ENCODE results near the gene AP1G1.
"Not testable (repeated sequence)": the region's sequence is repeated elsewhere in the genome, so short reads cannot be mapped to it uniquely, and the experiment has no call there.

The AP1G1 gene

GRCh38 chr16:71808593-71809459, at the start of gene AP1G1:
Gene AP1G1, minus strand, starts transcription at chr16:71808834. Its CDS starts 19,355 bp downstream, at chr16:71789479.
- peak; percentile 94 for DNase-seq (ENCODE audit: low read depth)

DNA sequence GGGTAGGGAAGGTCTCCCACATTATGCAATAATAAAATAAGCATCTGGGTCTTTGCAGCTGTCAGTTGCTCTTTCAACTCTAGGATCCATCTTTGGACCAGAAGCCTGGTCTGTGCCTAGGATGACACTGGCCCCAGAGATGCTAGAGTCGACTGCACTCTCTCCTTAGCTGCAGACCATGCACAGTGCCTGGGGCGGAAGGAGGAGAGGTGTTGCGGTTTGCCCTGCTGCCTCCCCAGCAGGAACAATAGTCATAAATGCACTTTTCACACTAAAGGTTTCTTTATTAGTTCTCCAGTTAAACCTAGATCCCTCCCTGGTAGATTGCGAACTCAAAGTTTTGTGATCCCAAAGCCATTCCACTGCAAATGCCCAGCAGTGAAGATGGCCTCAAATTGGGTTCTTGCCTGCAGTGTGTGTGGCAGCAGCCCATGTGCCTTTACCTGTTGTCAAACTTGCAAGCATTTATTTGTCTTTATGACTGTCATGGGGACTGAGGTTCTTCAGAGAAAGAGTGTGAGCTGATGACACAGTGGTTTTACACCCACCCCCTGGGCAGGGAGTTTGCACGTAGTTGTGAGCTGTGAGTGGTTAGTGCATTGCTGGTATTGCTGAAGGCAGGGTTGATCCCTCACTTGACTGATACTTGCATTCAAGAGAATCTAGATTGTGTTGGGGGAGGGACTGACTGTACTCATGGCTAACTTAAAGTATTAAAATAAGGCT, 47.5 kb upstream of the AP1G1 start:
- DNase-seq (ENCODE audit: low read depth): no peak

DNA sequence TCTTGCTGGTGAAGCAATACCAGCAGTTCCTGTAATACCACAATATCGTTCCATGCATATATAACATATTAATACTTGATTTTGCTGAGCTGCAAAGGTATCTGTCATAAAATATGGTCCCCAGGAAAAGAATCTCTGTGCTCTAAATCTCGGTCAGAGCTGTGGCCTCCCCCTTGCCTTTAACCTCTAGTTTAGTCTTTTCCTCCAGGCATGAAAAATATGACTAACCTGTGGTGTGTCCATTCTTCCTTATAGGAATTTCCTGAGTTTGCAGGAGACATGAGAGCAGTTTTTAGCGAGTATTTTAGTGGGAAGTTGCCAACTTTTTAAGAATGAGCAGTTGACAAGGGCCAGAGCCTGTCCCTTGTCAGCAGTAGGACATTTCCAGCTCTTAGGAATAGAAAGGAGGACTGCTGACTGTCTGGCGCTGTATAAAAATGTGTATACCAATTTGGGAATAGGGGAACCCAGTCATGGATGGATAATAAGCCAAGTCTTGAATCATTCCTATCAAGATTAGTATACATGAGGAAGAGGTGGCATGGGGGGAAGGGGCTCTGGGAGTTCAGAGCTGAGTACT, 45.8 kb upstream of the AP1G1 start:
- no peak for DNase-seq (ENCODE audit: low read depth)

- no peak for DNase-seq (ENCODE audit: low read depth)
Observed at GRCh38 chr16:71853413-71853812, 44.8 kb upstream of the AP1G1 start.

DNA sequence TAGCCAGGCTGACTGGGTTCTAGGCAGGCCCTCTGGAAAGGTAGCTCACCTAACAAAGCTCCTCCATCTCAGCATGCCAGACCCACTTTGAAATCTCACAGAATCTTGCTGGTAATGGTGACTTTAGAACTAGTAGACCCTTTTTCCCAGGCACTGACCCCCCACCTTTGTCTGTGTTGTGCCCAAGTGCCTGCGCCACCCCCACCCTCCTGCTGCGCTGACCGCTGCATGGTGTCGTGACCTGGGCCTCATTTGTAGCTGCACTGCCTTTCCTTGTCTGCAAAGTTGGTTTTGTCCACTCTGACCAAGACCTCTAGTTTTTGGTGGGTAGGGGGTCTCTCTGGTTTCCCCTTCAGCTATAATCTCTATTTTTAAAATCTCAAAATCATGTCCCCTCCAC, 43.9 kb upstream of the AP1G1 start:
- no peak for DNase-seq (ENCODE audit: low read depth)

GRCh38 chr16:71852158-71852557, 43.5 kb upstream of the AP1G1 start:
- DNase-seq (ENCODE audit: low read depth): no peak

GRCh38 chr16:71851746-71852145, 43.1 kb upstream of the AP1G1 start:
- no peak for DNase-seq (ENCODE audit: low read depth)

GRCh38 chr16:71848622-71849021, 40.0 kb upstream of the AP1G1 start:
- DNase-seq (ENCODE audit: low read depth): no peak

- no peak for DNase-seq (ENCODE audit: low read depth)
Observed at GRCh38 chr16:71847096-71847495, 38.5 kb upstream of the AP1G1 start.

- DNase-seq (ENCODE audit: low read depth): no peak
Observed at GRCh38 chr16:71846431-71846830, 37.8 kb upstream of the AP1G1 start.

GRCh38 chr16:71845639-71846430, 37.2 kb upstream of the AP1G1 start, which contains the start of gene ATXN1L:
Gene ATXN1L, plus strand, starts transcription at chr16:71845976. Its CDS starts 3,765 bp downstream, at chr16:71849741.
- peak; percentile 90 for DNase-seq (ENCODE audit: low read depth)

DNA sequence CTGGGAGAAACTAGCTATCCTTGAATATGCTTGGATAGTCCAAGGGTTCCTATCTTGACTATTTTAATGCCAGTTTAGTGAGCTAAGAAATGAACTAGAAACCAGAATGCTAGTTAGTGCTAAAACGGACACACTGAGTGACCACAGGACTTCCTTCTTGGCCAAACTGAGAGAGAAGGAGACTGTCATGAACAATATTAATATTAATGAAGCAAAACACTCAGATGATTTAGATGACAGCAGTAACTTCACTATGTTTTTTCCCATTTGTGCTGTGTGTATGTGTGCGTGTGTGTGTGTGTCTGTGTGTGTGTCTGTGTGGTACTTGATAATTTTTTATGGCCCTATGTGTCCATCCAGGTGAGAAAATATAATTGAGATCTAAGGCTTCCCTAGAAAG, 34.9 kb upstream of the AP1G1 start:
- DNase-seq (ENCODE audit: low read depth): no peak

DNA sequence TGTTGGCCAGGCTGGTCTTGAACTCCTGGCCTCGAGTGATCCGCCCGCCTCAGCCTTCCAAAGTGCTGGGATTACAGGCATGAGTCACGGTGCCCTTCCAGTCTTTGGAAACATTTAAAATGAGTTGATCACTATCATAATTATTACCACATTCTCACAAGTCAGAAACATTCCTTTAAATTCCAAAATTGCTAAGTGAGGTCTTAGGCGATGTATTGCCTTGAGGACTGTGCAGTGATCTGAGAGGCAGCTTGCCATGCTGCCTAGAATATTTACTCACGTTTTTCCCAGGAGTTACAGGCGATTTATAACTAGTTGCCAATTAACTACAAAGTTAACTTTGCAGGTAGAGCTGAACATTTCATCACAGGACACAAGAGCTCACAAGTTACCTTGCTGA, 31.4 kb upstream of the AP1G1 start:
- no peak for DNase-seq (ENCODE audit: low read depth)

GRCh38 chr16:71837150-71837549, 28.5 kb upstream of the AP1G1 start:
- no peak for DNase-seq (ENCODE audit: low read depth)

GRCh38 chr16:71834291-71834690, 25.7 kb upstream of the AP1G1 start:
- DNase-seq (ENCODE audit: low read depth): no peak

DNA sequence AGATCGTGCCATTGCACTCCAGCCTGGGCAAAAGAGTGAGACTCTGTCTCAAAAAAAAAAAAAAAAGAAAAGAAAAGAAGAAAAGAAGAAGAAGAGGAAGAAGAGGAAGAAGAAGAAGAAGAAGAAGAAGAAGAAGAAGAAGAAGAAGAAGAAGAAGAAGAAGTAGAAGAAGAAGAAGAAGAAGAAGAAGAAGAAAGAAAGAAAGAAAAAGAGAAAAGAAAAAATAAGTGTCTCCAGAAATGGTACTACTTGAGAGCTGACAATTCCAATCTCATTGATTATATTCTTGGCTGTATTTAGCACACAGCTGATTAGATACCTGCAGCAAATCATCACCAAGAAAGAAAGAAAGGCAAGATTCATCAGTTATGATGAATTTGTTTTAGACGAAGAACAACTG, 23.5 kb upstream of the AP1G1 start:
- not testable (repeated sequence) for DNase-seq (ENCODE audit: low read depth)

- not testable (repeated sequence) for DNase-seq (ENCODE audit: low read depth)
Observed at GRCh38 chr16:71831698-71832097, 23.1 kb upstream of the AP1G1 start.

GRCh38 chr16:71830359-71830758, 21.7 kb upstream of the AP1G1 start:
- no peak for DNase-seq (ENCODE audit: low read depth)

GRCh38 chr16:71826533-71827017, 17.9 kb upstream of the AP1G1 start:
- DNase-seq (ENCODE audit: low read depth): peak; percentile 67

DNA sequence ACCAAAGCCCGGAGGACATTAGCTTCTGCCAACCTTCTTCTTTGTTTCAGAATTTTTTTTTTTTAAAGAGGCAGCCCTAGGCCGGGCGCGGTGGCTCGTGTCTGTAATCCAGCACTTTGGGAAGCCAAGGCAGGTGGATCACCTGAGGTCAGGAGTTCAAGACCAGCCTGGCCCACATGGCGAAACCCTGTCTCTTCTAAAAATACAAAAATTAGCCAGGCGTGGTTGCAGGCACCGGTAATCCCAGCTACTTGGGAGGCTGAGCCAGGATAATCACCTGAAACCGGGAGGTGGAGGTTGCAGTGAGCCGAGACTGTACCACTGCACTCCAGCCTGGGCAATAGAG, 8.5 kb upstream of the AP1G1 start:
- not testable (repeated sequence) for DNase-seq (ENCODE audit: low read depth)

- DNase-seq (ENCODE audit: low read depth): no peak
Observed at GRCh38 chr16:71811261-71811803, 2.7 kb upstream of the AP1G1 start.

- DNase-seq (ENCODE audit: low read depth): not testable (repeated sequence)
Observed at GRCh38 chr16:71810155-71810530, 1.5 kb upstream of the AP1G1 start.

Data from CMK (cell line).